ENCODE results near the gene PTH.

- TF ChIP-seq NFIC (IDR thresholded peaks at IDR 0.05) (no peak), FOXM1 (IDR thresholded peaks at IDR 0.05; ENCODE audit: borderline replicate concordance, low read depth) (no peak), TAF1 (IDR thresholded peaks at IDR 0.05; ENCODE audit: low read depth) (no peak), EGR1 (IDR thresholded peaks at IDR 0.05) (no peak), CEBPB (IDR thresholded peaks at IDR 0.05) (no peak), EP300 (IDR thresholded peaks at IDR 0.05; ENCODE audit: borderline replicate concordance) (no peak), CREB1 (IDR thresholded peaks at IDR 0.05; ENCODE audit: low read depth) (no peak), RAD21 (IDR thresholded peaks at IDR 0.05; ENCODE audit: low read depth) (no peak), TEAD4 (IDR thresholded peaks at IDR 0.05) (no peak), ZBTB7A (IDR thresholded peaks at IDR 0.05; ENCODE audit: low read depth) (no peak), USF1 (IDR thresholded peaks at IDR 0.05) (no peak)
- TF ChIP-seq, protein P1, sequence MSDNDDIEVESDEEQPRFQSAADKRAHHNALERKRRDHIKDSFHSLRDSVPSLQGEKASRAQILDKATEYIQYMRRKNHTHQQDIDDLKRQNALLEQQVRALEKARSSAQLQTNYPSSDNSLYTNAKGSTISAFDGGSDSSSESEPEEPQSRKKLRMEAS (IDR thresholded peaks at IDR 0.05) = no peak
- TF ChIP-seq, protein P2, sequence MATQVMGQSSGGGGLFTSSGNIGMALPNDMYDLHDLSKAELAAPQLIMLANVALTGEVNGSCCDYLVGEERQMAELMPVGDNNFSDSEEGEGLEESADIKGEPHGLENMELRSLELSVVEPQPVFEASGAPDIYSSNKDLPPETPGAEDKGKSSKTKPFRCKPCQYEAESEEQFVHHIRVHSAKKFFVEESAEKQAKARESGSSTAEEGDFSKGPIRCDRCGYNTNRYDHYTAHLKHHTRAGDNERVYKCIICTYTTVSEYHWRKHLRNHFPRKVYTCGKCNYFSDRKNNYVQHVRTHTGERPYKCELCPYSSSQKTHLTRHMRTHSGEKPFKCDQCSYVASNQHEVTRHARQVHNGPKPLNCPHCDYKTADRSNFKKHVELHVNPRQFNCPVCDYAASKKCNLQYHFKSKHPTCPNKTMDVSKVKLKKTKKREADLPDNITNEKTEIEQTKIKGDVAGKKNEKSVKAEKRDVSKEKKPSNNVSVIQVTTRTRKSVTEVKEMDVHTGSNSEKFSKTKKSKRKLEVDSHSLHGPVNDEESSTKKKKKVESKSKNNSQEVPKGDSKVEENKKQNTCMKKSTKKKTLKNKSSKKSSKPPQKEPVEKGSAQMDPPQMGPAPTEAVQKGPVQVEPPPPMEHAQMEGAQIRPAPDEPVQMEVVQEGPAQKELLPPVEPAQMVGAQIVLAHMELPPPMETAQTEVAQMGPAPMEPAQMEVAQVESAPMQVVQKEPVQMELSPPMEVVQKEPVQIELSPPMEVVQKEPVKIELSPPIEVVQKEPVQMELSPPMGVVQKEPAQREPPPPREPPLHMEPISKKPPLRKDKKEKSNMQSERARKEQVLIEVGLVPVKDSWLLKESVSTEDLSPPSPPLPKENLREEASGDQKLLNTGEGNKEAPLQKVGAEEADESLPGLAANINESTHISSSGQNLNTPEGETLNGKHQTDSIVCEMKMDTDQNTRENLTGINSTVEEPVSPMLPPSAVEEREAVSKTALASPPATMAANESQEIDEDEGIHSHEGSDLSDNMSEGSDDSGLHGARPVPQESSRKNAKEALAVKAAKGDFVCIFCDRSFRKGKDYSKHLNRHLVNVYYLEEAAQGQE (IDR thresholded peaks at IDR 0.05; ENCODE audit: low read depth) = no peak
These were observed 38.6 kb upstream of the PTH start for GRCh38 chr11:13534358-13534757.
